ENCODE measurements around the gene TOMM7. TPM values are rescaled to one million over a fixed set of nuclear protein-coding genes. Genes with fewer than 3 reads are reported as not detected.
"Not testable (repeated sequence)": the region's sequence is repeated elsewhere in the genome, so short reads cannot be mapped to it uniquely, and the experiment has no call there.

TOMM7 gene
- total RNA-seq, 1 experiment from 2014 or later, result 1,169 TPM

- in situ Hi-C loops (cut with HindIII; ENCODE audit: low pct_unique_long_range_greater_than_20kb, low sequenced_read_pairs), result no loop called here
- no peak for DNase-seq (ENCODE audit: low read depth, low spot score)
Observed at GRCh38 chr7:22856416-22856815, 33.8 kb upstream of the TOMM7 start.

GRCh38 chr7:22855049-22855392, 32.4 kb upstream of the TOMM7 start:
- in situ Hi-C loops (cut with HindIII; ENCODE audit: low pct_unique_long_range_greater_than_20kb, low sequenced_read_pairs), result no loop called here
- no peak for DNase-seq (ENCODE audit: low read depth, low spot score)

- in situ Hi-C loops (cut with HindIII; ENCODE audit: low pct_unique_long_range_greater_than_20kb, low sequenced_read_pairs), result no loop called here
- peak; percentile 97 for DNase-seq (ENCODE audit: low read depth, low spot score)
Observed at GRCh38 chr7:22854158-22855048, 31.8 kb upstream of the TOMM7 start.

- peak; percentile 71 for DNase-seq (ENCODE audit: low read depth, low spot score)
- in situ Hi-C loops (cut with HindIII; ENCODE audit: low pct_unique_long_range_greater_than_20kb, low sequenced_read_pairs), result no loop called here
Observed at GRCh38 chr7:22853674-22854157, 31.1 kb upstream of the TOMM7 start.

- in situ Hi-C loops (cut with HindIII; ENCODE audit: low pct_unique_long_range_greater_than_20kb, low sequenced_read_pairs), result no loop called here
- DNase-seq (ENCODE audit: low read depth, low spot score), result no peak
Observed at GRCh38 chr7:22853138-22853537, 30.5 kb upstream of the TOMM7 start.

- in situ Hi-C loops (cut with HindIII; ENCODE audit: low pct_unique_long_range_greater_than_20kb, low sequenced_read_pairs), result no loop called here
- peak; percentile 59 for DNase-seq (ENCODE audit: low read depth, low spot score)
Observed at GRCh38 chr7:22851145-22851544, 28.5 kb upstream of the TOMM7 start.

- DNase-seq (ENCODE audit: low read depth, low spot score); in situ Hi-C loops (cut with HindIII; ENCODE audit: low pct_unique_long_range_greater_than_20kb, low sequenced_read_pairs): not testable (repeated sequence)
Observed at GRCh38 chr7:22850394-22850793, 27.7 kb upstream of the TOMM7 start.

GRCh38 chr7:22849662-22850061, 27.0 kb upstream of the TOMM7 start:
- DNase-seq (ENCODE audit: low read depth, low spot score), result no peak
- in situ Hi-C loops (cut with HindIII; ENCODE audit: low pct_unique_long_range_greater_than_20kb, low sequenced_read_pairs), result no loop called here

- DNase-seq (ENCODE audit: low read depth, low spot score), result peak; percentile 89
- in situ Hi-C loops (cut with HindIII; ENCODE audit: low pct_unique_long_range_greater_than_20kb, low sequenced_read_pairs), result no loop called here
Observed at GRCh38 chr7:22849172-22849571, 26.5 kb upstream of the TOMM7 start.

- DNase-seq (ENCODE audit: low read depth, low spot score), result no peak
- in situ Hi-C loops (cut with HindIII; ENCODE audit: low pct_unique_long_range_greater_than_20kb, low sequenced_read_pairs), result no loop called here
Observed at GRCh38 chr7:22846961-22847360, 24.3 kb upstream of the TOMM7 start.

GRCh38 chr7:22845221-22845834, 22.7 kb upstream of the TOMM7 start:
- in situ Hi-C loops (cut with HindIII; ENCODE audit: low pct_unique_long_range_greater_than_20kb, low sequenced_read_pairs), result no loop called here
- no peak for DNase-seq (ENCODE audit: low read depth, low spot score)

- DNase-seq (ENCODE audit: low read depth, low spot score), result no peak
- in situ Hi-C loops (cut with HindIII; ENCODE audit: low pct_unique_long_range_greater_than_20kb, low sequenced_read_pairs), result no loop called here
Observed at GRCh38 chr7:22843681-22844309, 21.1 kb upstream of the TOMM7 start.

GRCh38 chr7:22842973-22843372, 20.3 kb upstream of the TOMM7 start:
- DNase-seq (ENCODE audit: low read depth, low spot score), result no peak
- in situ Hi-C loops (cut with HindIII; ENCODE audit: low pct_unique_long_range_greater_than_20kb, low sequenced_read_pairs), result no loop called here

- DNase-seq (ENCODE audit: low read depth, low spot score), result peak; percentile 100
- in situ Hi-C loops (cut with HindIII; ENCODE audit: low pct_unique_long_range_greater_than_20kb, low sequenced_read_pairs), result no loop called here
Observed at GRCh38 chr7:22842383-22842941, 19.8 kb upstream of the TOMM7 start.

- in situ Hi-C loops (cut with HindIII; ENCODE audit: low pct_unique_long_range_greater_than_20kb, low sequenced_read_pairs), result no loop called here
- peak; percentile 100 for DNase-seq (ENCODE audit: low read depth, low spot score)
Observed at GRCh38 chr7:22841954-22842353, 19.3 kb upstream of the TOMM7 start.

- in situ Hi-C loops (cut with HindIII; ENCODE audit: low pct_unique_long_range_greater_than_20kb, low sequenced_read_pairs), result no loop called here
- DNase-seq (ENCODE audit: low read depth, low spot score), result no peak
Observed at GRCh38 chr7:22837308-22837707, 14.7 kb upstream of the TOMM7 start.

GRCh38 chr7:22836506-22836905, 13.9 kb upstream of the TOMM7 start:
- in situ Hi-C loops (cut with HindIII; ENCODE audit: low pct_unique_long_range_greater_than_20kb, low sequenced_read_pairs), result not testable (repeated sequence)
- DNase-seq (ENCODE audit: low read depth, low spot score), result peak; percentile 28

- in situ Hi-C loops (cut with HindIII; ENCODE audit: low pct_unique_long_range_greater_than_20kb, low sequenced_read_pairs), result no loop called here
- peak; percentile 58 for DNase-seq (ENCODE audit: low read depth, low spot score)
Observed at GRCh38 chr7:22833957-22834356, 11.3 kb upstream of the TOMM7 start.
